ENCODE results near the gene PI4KA. TPM values are rescaled to one million over a fixed set of nuclear protein-coding genes. Genes with fewer than 3 reads are reported as not detected.

PI4KA gene
- total and polyA plus RNA-seq, 2 donors from 2014 or later = 37.3 to 92.8 TPM

GRCh38 chr22:20811171-20811570 is 47.4 kb downstream of the PI4KA start:
- Histone ChIP-seq H3K4me3 (ENCODE audit: low read length in 3 of 3) (no peak overlapping the region), H3K27ac (ENCODE audit: low read depth in 2 of 2, low read length in 2 of 2) (no peak overlapping the region), H3K36me3 (ENCODE audit: control insufficient read depth in 2 of 3, insufficient read depth in 3 of 3, low read length in 3 of 3) (peaks cover 7 to 29% (median 23%) of the 10 kb centered on the region in 3 donors), H3K9me3 (ENCODE audit: control insufficient read depth in 2 of 3, insufficient read depth in 1 of 3, low read length in 3 of 3) (no peaks in the 10 kb centered on the region), H3K4me1 (ENCODE audit: control insufficient read depth in 2 of 3, insufficient read depth in 2 of 3, low read depth in 1 of 3, low read length in 3 of 3) (no peaks in the 10 kb centered on the region), H3K9ac (ENCODE audit: low read length in 3 of 3) (no peak overlapping the region), H3K27me3 (ENCODE audit: control insufficient read depth, insufficient read depth, low read length) (no peaks in the 10 kb centered on the region)
- DNase-seq (no peak), FAIRE-seq (no peak)
- TF ChIP-seq CTCF (IDR thresholded peaks at IDR 0.05; ENCODE audit: borderline replicate concordance, extremely low read depth, insufficient read depth) = no peak
- intact Hi-C loops (cut with DNase I) = no loop called here

- DNase-seq (no peak), FAIRE-seq (no peak)
- TF ChIP-seq CTCF (IDR thresholded peaks at IDR 0.05; ENCODE audit: borderline replicate concordance, extremely low read depth, insufficient read depth) = no peak
- intact Hi-C loops (cut with DNase I) = no loop called here
- no peaks in the 10 kb centered on the region for H3K27me3 ChIP-seq (ENCODE audit: control insufficient read depth, insufficient read depth, low read length)
- H3K4me3 ChIP-seq (ENCODE audit: low read length in 3 of 3) = no peak overlapping the region
- no peak overlapping the region for H3K9ac ChIP-seq (ENCODE audit: low read length in 3 of 3)
- peaks cover 7 to 28% (median 27%) of the 10 kb centered on the region in 3 donors for H3K36me3 ChIP-seq (ENCODE audit: control insufficient read depth in 2 of 3, insufficient read depth in 3 of 3, low read length in 3 of 3)
- no peaks in the 10 kb centered on the region for H3K4me1 ChIP-seq (ENCODE audit: control insufficient read depth in 2 of 3, insufficient read depth in 2 of 3, low read depth in 1 of 3, low read length in 3 of 3)
- no peaks in the 10 kb centered on the region for H3K9me3 ChIP-seq (ENCODE audit: control insufficient read depth in 2 of 3, insufficient read depth in 1 of 3, low read length in 3 of 3)
- no peak overlapping the region for H3K27ac ChIP-seq (ENCODE audit: low read depth in 2 of 2, low read length in 2 of 2)
Observed at GRCh38 chr22:20810645-20811044, 48.0 kb downstream of the PI4KA start.

- Histone ChIP-seq H3K9me3 (ENCODE audit: control insufficient read depth in 2 of 3, insufficient read depth in 1 of 3, low read length in 3 of 3) (no peaks in the 10 kb centered on the region), H3K27me3 (ENCODE audit: control insufficient read depth, insufficient read depth, low read length) (no peaks in the 10 kb centered on the region), H3K27ac (ENCODE audit: low read depth in 2 of 2, low read length in 2 of 2) (no peak overlapping the region), H3K9ac (ENCODE audit: low read length in 3 of 3) (no peak overlapping the region), H3K4me3 (ENCODE audit: low read length in 3 of 3) (no peak overlapping the region), H3K36me3 (ENCODE audit: control insufficient read depth in 2 of 3, insufficient read depth in 3 of 3, low read length in 3 of 3) (peaks cover 7 to 33% (median 28%) of the 10 kb centered on the region in 3 donors), H3K4me1 (ENCODE audit: control insufficient read depth in 2 of 3, insufficient read depth in 2 of 3, low read depth in 1 of 3, low read length in 3 of 3) (no peaks in the 10 kb centered on the region)
- DNase-seq (no peak), FAIRE-seq (no peak)
- no peak for TF ChIP-seq CTCF (IDR thresholded peaks at IDR 0.05; ENCODE audit: borderline replicate concordance, extremely low read depth, insufficient read depth)
- intact Hi-C loops (cut with DNase I) = no loop called here
Observed at GRCh38 chr22:20809538-20810185, 48.9 kb downstream of the PI4KA start.

- no peak overlapping the region for H3K9ac ChIP-seq (ENCODE audit: low read length in 3 of 3)
- DNase-seq (no peak), FAIRE-seq (no peak)
- H3K9me3 ChIP-seq (ENCODE audit: control insufficient read depth in 2 of 3, insufficient read depth in 1 of 3, low read length in 3 of 3) = no peaks in the 10 kb centered on the region
- H3K4me3 ChIP-seq (ENCODE audit: low read length in 3 of 3) = no peak overlapping the region
- H3K4me1 ChIP-seq (ENCODE audit: control insufficient read depth in 2 of 3, insufficient read depth in 2 of 3, low read depth in 1 of 3, low read length in 3 of 3) = no peaks in the 10 kb centered on the region
- no peak overlapping the region for H3K27ac ChIP-seq (ENCODE audit: low read depth in 2 of 2, low read length in 2 of 2)
- peaks cover 7 to 41% (median 30%) of the 10 kb centered on the region in 3 donors for H3K36me3 ChIP-seq (ENCODE audit: control insufficient read depth in 2 of 3, insufficient read depth in 3 of 3, low read length in 3 of 3)
- no peak for TF ChIP-seq CTCF (IDR thresholded peaks at IDR 0.05; ENCODE audit: borderline replicate concordance, extremely low read depth, insufficient read depth)
- intact Hi-C loops (cut with DNase I) = no loop called here
- no peaks in the 10 kb centered on the region for H3K27me3 ChIP-seq (ENCODE audit: control insufficient read depth, insufficient read depth, low read length)
Observed at GRCh38 chr22:20808844-20809243, 49.8 kb downstream of the PI4KA start.
